Measurements from ENCODE around the gene F2R.
"Not testable (repeated sequence)": the region's sequence is repeated elsewhere in the genome, so short reads cannot be mapped to it uniquely, and the experiment has no call there.

The F2R gene

GRCh38 chr5:76761118-76761517, 45.2 kb downstream of the F2R start:
- not testable (repeated sequence) for DNase-seq

- DNase-seq = no peak
These were observed 46.6 kb downstream of the F2R start for GRCh38 chr5:76762484-76762883.

GRCh38 chr5:76763136-76763535, 47.2 kb downstream of the F2R start:
- DNase-seq = no peak

GRCh38 chr5:76764374-76764773, 48.4 kb downstream of the F2R start:
- DNase-seq = no peak

GRCh38 chr5:76765249-76765648, 49.3 kb downstream of the F2R start:
- DNase-seq = no peak

GRCh38 chr5:76766746-76767145, 50.8 kb downstream of the F2R start:
- no peak for DNase-seq

- DNase-seq = peak; percentile 13
These were observed 55.1 kb downstream of the F2R start for GRCh38 chr5:76771041-76771440.

- DNase-seq = no peak
These were observed 55.9 kb downstream of the F2R start for GRCh38 chr5:76771705-76772405.

GRCh38 chr5:76775921-76776320, 60.0 kb downstream of the F2R start:
- DNase-seq = no peak

- no peak for DNase-seq
These were observed 60.5 kb downstream of the F2R start for GRCh38 chr5:76776391-76776790.

GRCh38 chr5:76780616-76781015, 64.7 kb downstream of the F2R start:
- not testable (repeated sequence) for DNase-seq

- DNase-seq = no peak
These were observed 65.8 kb downstream of the F2R start for GRCh38 chr5:76781775-76782174.

- DNase-seq = no peak
These were observed 66.5 kb downstream of the F2R start for GRCh38 chr5:76782444-76782843.
